Ishikawa (cell line): ENCODE data around the gene PPM1E.

Source experiments
- CEBPB ChIP-seq: IDR thresholded peaks from 2 replicates; pipeline ENCODE4 v1.6.1; 2012
- CREB1 ChIP-seq: IDR thresholded peaks from 2 replicates; pipeline ENCODE4 v1.6.1; 2012; ENCODE audit warnings: low read depth
- EGR1 ChIP-seq: IDR thresholded peaks from 2 replicates; pipeline ENCODE4 v1.6.1; 2012
- EP300 ChIP-seq: IDR thresholded peaks from 2 replicates; pipeline ENCODE4 v1.6.1; 2012; ENCODE audit warnings: borderline replicate concordance
- MAX ChIP-seq: IDR thresholded peaks from 2 replicates; pipeline ENCODE4 v1.6.1; 2012
- NFIC ChIP-seq: IDR thresholded peaks from 2 replicates; pipeline ENCODE4 v1.6.1; 2012
- RAD21 ChIP-seq: IDR thresholded peaks from 2 replicates; pipeline ENCODE4 v1.6.1; 2012; ENCODE audit warnings: low read depth
- REST ChIP-seq: IDR thresholded peaks from 2 replicates; pipeline ENCODE4 v1.6.1; 2012; ENCODE audit warnings: low read depth, mild to moderate bottlenecking
- TAF1 ChIP-seq: IDR thresholded peaks from 2 replicates; pipeline ENCODE4 v1.6.1; 2012; ENCODE audit warnings: low read depth, mild to moderate bottlenecking
- TCF12 ChIP-seq: IDR thresholded peaks from 2 replicates; pipeline ENCODE4 v1.6.1; 2012; ENCODE audit warnings: low read depth
- USF1 ChIP-seq: IDR thresholded peaks from 2 replicates; pipeline ENCODE4 v1.6.1; 2012
- YY1 ChIP-seq: IDR thresholded peaks from 2 replicates; pipeline ENCODE4 v1.6.1; 2012; ENCODE audit warnings: low read depth
- ZBTB7A ChIP-seq: IDR thresholded peaks from 2 replicates; pipeline ENCODE4 v1.6.1; 2012; ENCODE audit warnings: low read depth

- no peak for TF ChIP-seq MAX
- no peak for TF ChIP-seq EP300
- TF ChIP-seq REST: no peak
- TF ChIP-seq RAD21: no peak
- no peak for TF ChIP-seq CEBPB
- TF ChIP-seq YY1: no peak
- no peak for TF ChIP-seq EGR1
- TF ChIP-seq CREB1: no peak
- TF ChIP-seq USF1: no peak
- no peak for TF ChIP-seq TCF12
- no peak for TF ChIP-seq NFIC
- TF ChIP-seq TAF1: no peak
- no peak for TF ChIP-seq ZBTB7A
Observed at GRCh38 chr17:58965221-58965620, 209.6 kb downstream of the PPM1E start.
